ENCODE results near the gene FOCAD.
"Not testable (repeated sequence)": the region's sequence is repeated elsewhere in the genome, so short reads cannot be mapped to it uniquely, and the experiment has no call there.

FOCAD gene

GRCh38 chr9:20684035-20684874 lies at the start of gene FOCAD:
Gene FOCAD (plus strand): TSS chr9:20684259. CDS start chr9:20715354, 31,095 bp downstream.
- peak; percentile 81 to 83 for DNase-seq (ENCODE audit: low read depth in 2 of 2)

- no peak for DNase-seq (ENCODE audit: low read depth in 2 of 2)
Measured at GRCh38 chr9:20634895-20635294, 49.2 kb upstream of the FOCAD start.

GRCh38 chr9:20636888-20637440 lies 47.1 kb upstream of the FOCAD start:
- no peak for DNase-seq (ENCODE audit: low read depth in 2 of 2)

- DNase-seq (ENCODE audit: low read depth in 2 of 2) = no peak
Measured at GRCh38 chr9:20640331-20641187, 43.5 kb upstream of the FOCAD start.

- DNase-seq (ENCODE audit: low read depth in 2 of 2) = no peak
Measured at GRCh38 chr9:20642045-20642444, 42.0 kb upstream of the FOCAD start.

GRCh38 chr9:20643660-20644059 lies 40.4 kb upstream of the FOCAD start:
- no peak for DNase-seq (ENCODE audit: low read depth in 2 of 2)

GRCh38 chr9:20646656-20647055 lies 37.4 kb upstream of the FOCAD start:
- no peak for DNase-seq (ENCODE audit: low read depth in 2 of 2)

- no peak for DNase-seq (ENCODE audit: low read depth in 2 of 2)
Measured at GRCh38 chr9:20649381-20649780, 34.7 kb upstream of the FOCAD start.

GRCh38 chr9:20650313-20650712 lies 33.7 kb upstream of the FOCAD start:
- no peak for DNase-seq (ENCODE audit: low read depth in 2 of 2)

GRCh38 chr9:20650750-20651299 lies 33.2 kb upstream of the FOCAD start:
- no peak for DNase-seq (ENCODE audit: low read depth in 2 of 2)

- DNase-seq (ENCODE audit: low read depth in 2 of 2) = no peak
Measured at GRCh38 chr9:20651939-20652338, 32.1 kb upstream of the FOCAD start.

- not testable (repeated sequence) for DNase-seq (ENCODE audit: low read depth in 2 of 2)
Measured at GRCh38 chr9:20658246-20658667, 25.8 kb upstream of the FOCAD start.

- no peak for DNase-seq (ENCODE audit: low read depth in 2 of 2)
Measured at GRCh38 chr9:20658677-20659473, 25.2 kb upstream of the FOCAD start.

GRCh38 chr9:20659474-20659967 lies 24.5 kb upstream of the FOCAD start:
- DNase-seq (ENCODE audit: low read depth in 2 of 2) = no peak

GRCh38 chr9:20662156-20662555 lies 21.9 kb upstream of the FOCAD start:
- DNase-seq (ENCODE audit: low read depth in 2 of 2) = no peak

- no peak for DNase-seq (ENCODE audit: low read depth in 2 of 2)
Measured at GRCh38 chr9:20663133-20663532, 20.9 kb upstream of the FOCAD start.

- DNase-seq (ENCODE audit: low read depth in 2 of 2) = no peak
Measured at GRCh38 chr9:20664501-20664900, 19.6 kb upstream of the FOCAD start.

- DNase-seq (ENCODE audit: low read depth in 2 of 2) = no peak
Measured at GRCh38 chr9:20670395-20670794, 13.7 kb upstream of the FOCAD start.

- no peak for DNase-seq (ENCODE audit: low read depth in 2 of 2)
Measured at GRCh38 chr9:20671635-20672034, 12.4 kb upstream of the FOCAD start.

- DNase-seq (ENCODE audit: low read depth in 2 of 2) = not testable (repeated sequence)
Measured at GRCh38 chr9:20673537-20673936, 10.5 kb upstream of the FOCAD start.

- no peak for DNase-seq (ENCODE audit: low read depth in 2 of 2)
Measured at GRCh38 chr9:20681467-20681866, 2.6 kb upstream of the FOCAD start.

All from fibroblast of skin of left quadriceps (primary cell).